Thyroid gland (tissue), 4 donors: ENCODE measurements around the gene NAGS.

Experiments used
- CTCF ChIP-seq, 6 experiments: fragments of 200-600 bp in 3 of 6; fragments of 450-650 bp in 3 of 6; sonication (generic) in 3 of 6; IDR thresholded peaks; one replicate each; pipeline ENCODE4 v1.5.1; 2016 to 2019; ENCODE audit warnings: antibody characterized with exemption in 6 of 6, mild to moderate bottlenecking in 2 of 6, inconsistent platforms in 1 of 6, moderate library complexity in 1 of 6
- POLR2A ChIP-seq, 2 donors: fragments of 450-650 bp; IDR thresholded peaks; one replicate each; pipeline ENCODE4 v1.6.1; 2017; ENCODE audit warnings: antibody characterized with exemption in 2 of 2, mild to moderate bottlenecking in 2 of 2, moderate library complexity in 1 of 2

- TF ChIP-seq CTCF (IDR thresholded peaks at IDR 0.05) (no peak), POLR2A (IDR thresholded peaks at IDR 0.05) (no peak)
Observed at GRCh38 chr17:43962479-43962878, 41.9 kb upstream of the NAGS start.
